Fibroblast of peridontal ligament (primary cell): ENCODE measurements around the gene CAPNS2.
"Not testable (repeated sequence)": the region's sequence is repeated elsewhere in the genome, so short reads cannot be mapped to it uniquely, and the experiment has no call there.

Source experiments
- DNase-seq: peaks from one replicate; pipeline ENCODE4 v3.0.0-alpha.2; 2010; ENCODE audit errors: extremely low read depth

CAPNS2 gene

GRCh38 chr16:55568207-55568606, 1.7 kb downstream of the CAPNS2 start:
- DNase-seq = peak; percentile 15

GRCh38 chr16:55569025-55569424, 2.5 kb downstream of the CAPNS2 start:
- DNase-seq = peak; percentile 70

GRCh38 chr16:55570159-55570558, 3.7 kb downstream of the CAPNS2 start:
- DNase-seq = no peak

GRCh38 chr16:55571191-55571897, 4.9 kb downstream of the CAPNS2 start:
- no peak for DNase-seq

GRCh38 chr16:55572439-55572838, 6.0 kb downstream of the CAPNS2 start:
- DNase-seq = peak; percentile 57

GRCh38 chr16:55574811-55575210, 8.3 kb downstream of the CAPNS2 start:
- DNase-seq = no peak

GRCh38 chr16:55575496-55575895, 9.0 kb downstream of the CAPNS2 start:
- no peak for DNase-seq

- no peak for DNase-seq
Observed at GRCh38 chr16:55576384-55576783, 9.9 kb downstream of the CAPNS2 start.

GRCh38 chr16:55577887-55578286, 11.4 kb downstream of the CAPNS2 start:
- no peak for DNase-seq

GRCh38 chr16:55585631-55586030, 19.1 kb downstream of the CAPNS2 start:
- DNase-seq = no peak

- DNase-seq = no peak
Observed at GRCh38 chr16:55588799-55589198, 22.3 kb downstream of the CAPNS2 start.

GRCh38 chr16:55592306-55592705, 25.8 kb downstream of the CAPNS2 start:
- no peak for DNase-seq

GRCh38 chr16:55597928-55598327, 31.4 kb downstream of the CAPNS2 start:
- DNase-seq = no peak

GRCh38 chr16:55605754-55606336, 39.4 kb downstream of the CAPNS2 start:
- peak; percentile 86 for DNase-seq

- DNase-seq = no peak
Observed at GRCh38 chr16:55613613-55614335, 47.3 kb downstream of the CAPNS2 start.

- DNase-seq = no peak
Observed at GRCh38 chr16:55615071-55615470, 48.6 kb downstream of the CAPNS2 start.

- DNase-seq = not testable (repeated sequence)
Observed at GRCh38 chr16:55615670-55616069, 49.2 kb downstream of the CAPNS2 start.
